Mesendoderm (in vitro differentiated cells): ENCODE data around the gene PRPF8.

Experiments
- DNase-seq: peaks from one replicate; pipeline ENCODE4 v3.0.0; 2013
- H2AK5ac ChIP-seq: 2 replicates; pipeline ENCODE4 v1.6.1; 2013; ENCODE audit warnings: low read length, inconsistent platforms
- H2BK120ac ChIP-seq: 2 replicates; pipeline ENCODE4 v1.6.1; 2013; ENCODE audit warnings: low read depth, mild to moderate bottlenecking, low read length, moderate library complexity, mixed read lengths
- H2BK15ac ChIP-seq: replicated peaks from 2 replicates; pipeline ENCODE4 v1.6.1; 2013; ENCODE audit warnings: low read depth, mild to moderate bottlenecking, moderate library complexity
- H2BK5ac ChIP-seq: 2 replicates; pipeline ENCODE4 v1.6.1; 2013; ENCODE audit warnings: low read length, inconsistent platforms
- H3K18ac ChIP-seq: 2 replicates; pipeline ENCODE4 v1.6.1; 2013; ENCODE audit warnings: mild to moderate bottlenecking, low read length, mixed read lengths
- H3K23ac ChIP-seq: one replicate; pipeline ENCODE4 v1.6.1; 2013; ENCODE audit warnings: low read length
- H3K27ac ChIP-seq: 2 replicates; pipeline ENCODE4 v1.5.1; 2013; ENCODE audit warnings: low read depth, mild to moderate bottlenecking, inconsistent platforms, low read length, moderate library complexity
- H3K27me3 ChIP-seq: 2 replicates; pipeline ENCODE4 v1.6.1; 2013; ENCODE audit warnings: low read length, control low read depth, mild to moderate bottlenecking, inconsistent platforms; ENCODE audit not compliant: insufficient read depth, poor library complexity
- H3K36me3 ChIP-seq: 2 replicates; pipeline ENCODE4 v1.6.1; 2013; ENCODE audit warnings: low read length, inconsistent platforms; ENCODE audit not compliant: control insufficient read depth, insufficient read depth
- H3K4ac ChIP-seq: one replicate; pipeline ENCODE4 v1.6.1; 2013; ENCODE audit warnings: low read depth, mild to moderate bottlenecking, low read length, moderate library complexity
- H3K4me1 ChIP-seq: 2 replicates; pipeline ENCODE4 v1.6.1; 2013; ENCODE audit warnings: low read depth, low read length, inconsistent platforms; ENCODE audit not compliant: control insufficient read depth
- H3K4me2 ChIP-seq: 2 replicates; pipeline ENCODE4 v1.6.1; 2013; ENCODE audit warnings: low read length
- H3K4me3 ChIP-seq: 2 replicates; pipeline ENCODE4 v1.5.1; 2013; ENCODE audit warnings: mild to moderate bottlenecking, low read length
- H3K56ac ChIP-seq: one replicate; pipeline ENCODE4 v1.6.1; 2013; ENCODE audit warnings: low read length
- H3K79me1 ChIP-seq: 2 replicates; pipeline ENCODE4 v1.6.1; 2013; ENCODE audit warnings: low read length, inconsistent platforms
- H3K79me2 ChIP-seq: 2 replicates; pipeline ENCODE4 v1.6.1; 2013; ENCODE audit warnings: mild to moderate bottlenecking, low read length; ENCODE audit not compliant: control insufficient read depth, insufficient read depth
- H3K9ac ChIP-seq: 2 replicates; pipeline ENCODE4 v1.6.1; 2013; ENCODE audit warnings: low read length, inconsistent platforms
- H4K5ac ChIP-seq: one replicate; pipeline ENCODE4 v1.6.1; 2013; ENCODE audit warnings: low read length
- H4K8ac ChIP-seq: one replicate; pipeline ENCODE4 v1.6.1; 2013; ENCODE audit warnings: low read depth, mild to moderate bottlenecking, control low read depth, low read length, moderate library complexity
- WGBS: extraction: QIAGEN DNeasy Blood & Tissue Kit; methylation state at CpG from one replicate; pipeline ENCODE4 v1.1.7; 2013; ENCODE audit warnings: low lambda C conversion rate, missing lambda C conversion rate; ENCODE audit not compliant: insufficient coverage; ENCODE audit errors: extremely low coverage; 5-methylcytosine and 5-hydroxymethylcytosine counted together

Gene PRPF8

GRCh38 chr17:1638171-1638590, 46.5 kb downstream of the PRPF8 start:
- no CpG with 5 or more reads among the region's 17 CpGs for WGBS
- Histone ChIP-seq H3K4me2 (no peak overlapping the region), H4K8ac (no peak overlapping the region), H3K36me3 (no peaks in the 10 kb centered on the region), H2BK15ac (no peak overlapping the region), H3K4me3 (no peak overlapping the region), H2AK5ac (no peak overlapping the region), H3K9ac (no peak overlapping the region), H3K27ac (no peak overlapping the region), H3K18ac (no peak overlapping the region), H3K79me1 (no peaks in the 10 kb centered on the region), H2BK5ac (no peak overlapping the region), H2BK120ac (no peak overlapping the region), H3K79me2 (no peaks in the 10 kb centered on the region), H3K56ac (no peak overlapping the region), H3K4me1 (no peaks in the 10 kb centered on the region), H3K23ac (no peak overlapping the region), H3K4ac (no peak overlapping the region), H4K5ac (no peak overlapping the region), H3K27me3 (no peaks in the 10 kb centered on the region)
- no peak for DNase-seq

GRCh38 chr17:1636732-1637285, 47.9 kb downstream of the PRPF8 start:
- Histone ChIP-seq H3K18ac (no peak overlapping the region), H2BK5ac (no peak overlapping the region), H2BK15ac (no peak overlapping the region), H3K4me3 (no peak overlapping the region), H3K27me3 (no peaks in the 10 kb centered on the region), H3K79me1 (no peaks in the 10 kb centered on the region), H3K79me2 (no peaks in the 10 kb centered on the region), H4K8ac (no peak overlapping the region), H3K4ac (no peak overlapping the region), H3K9ac (no peak overlapping the region), H2AK5ac (no peak overlapping the region), H3K56ac (no peak overlapping the region), H3K4me1 (no peaks in the 10 kb centered on the region), H4K5ac (no peak overlapping the region), H3K4me2 (no peak overlapping the region), H3K36me3 (no peaks in the 10 kb centered on the region), H3K27ac (no peak overlapping the region), H3K23ac (no peak overlapping the region), H2BK120ac (no peak overlapping the region)
- no CpG with 5 or more reads among the region's 15 CpGs for WGBS
- no peak for DNase-seq

DNA sequence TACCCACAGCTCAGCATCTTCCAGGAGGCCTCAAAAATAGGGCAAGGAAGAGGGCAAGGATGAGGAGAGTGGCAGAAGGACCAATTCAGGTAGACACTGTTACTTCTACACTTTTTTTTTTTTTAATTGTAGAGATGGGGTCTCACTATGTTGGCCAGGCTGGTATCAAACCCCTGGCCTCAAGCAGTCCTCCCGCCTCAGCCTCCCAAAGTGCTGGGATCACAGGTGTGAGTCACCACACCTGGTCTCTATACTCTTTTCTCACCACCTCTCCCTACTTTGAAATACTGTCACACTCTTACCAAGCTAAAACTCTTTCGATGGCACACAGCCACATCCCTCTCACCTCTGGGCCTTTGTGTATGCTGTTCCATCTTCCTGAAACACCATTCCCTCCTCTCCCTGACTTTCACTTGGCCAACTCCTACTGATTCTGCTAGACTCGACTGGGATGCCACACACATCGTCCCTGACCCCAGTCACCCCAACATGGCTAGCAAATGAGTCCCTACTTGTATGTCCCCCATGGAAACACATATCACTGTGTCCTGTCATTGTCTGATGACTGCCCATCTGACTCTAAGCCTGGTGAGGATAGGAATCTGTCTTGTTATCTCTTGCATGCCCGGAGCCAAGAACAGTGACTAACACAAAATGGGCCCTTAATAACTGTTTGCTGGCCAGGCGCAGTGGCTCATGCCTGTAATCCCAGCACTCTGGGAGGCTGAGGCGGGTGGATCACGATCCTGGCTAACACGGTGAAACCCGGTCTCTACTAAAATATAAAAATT, 48.8 kb downstream of the PRPF8 start:
- H3K4me2 ChIP-seq: no peak overlapping the region
- H3K9ac ChIP-seq: no peak overlapping the region
- H3K4ac ChIP-seq: no peak overlapping the region
- H3K4me1 ChIP-seq: no peaks in the 10 kb centered on the region
- H2AK5ac ChIP-seq: no peak overlapping the region
- H2BK120ac ChIP-seq: no peak overlapping the region
- H4K5ac ChIP-seq: no peak overlapping the region
- H3K18ac ChIP-seq: no peak overlapping the region
- no peak overlapping the region for H4K8ac ChIP-seq
- DNase-seq: no peak
- H3K4me3 ChIP-seq: no peak overlapping the region
- no peak overlapping the region for H3K23ac ChIP-seq
- no peaks in the 10 kb centered on the region for H3K27me3 ChIP-seq
- H3K56ac ChIP-seq: no peak overlapping the region
- no peak overlapping the region for H3K27ac ChIP-seq
- no peaks in the 10 kb centered on the region for H3K36me3 ChIP-seq
- H3K79me2 ChIP-seq: no peaks in the 10 kb centered on the region
- H2BK5ac ChIP-seq: no peak overlapping the region
- WGBS: no CpG with 5 or more reads among the region's 10 CpGs
- no peaks in the 10 kb centered on the region for H3K79me1 ChIP-seq
- no peak overlapping the region for H2BK15ac ChIP-seq

DNA sequence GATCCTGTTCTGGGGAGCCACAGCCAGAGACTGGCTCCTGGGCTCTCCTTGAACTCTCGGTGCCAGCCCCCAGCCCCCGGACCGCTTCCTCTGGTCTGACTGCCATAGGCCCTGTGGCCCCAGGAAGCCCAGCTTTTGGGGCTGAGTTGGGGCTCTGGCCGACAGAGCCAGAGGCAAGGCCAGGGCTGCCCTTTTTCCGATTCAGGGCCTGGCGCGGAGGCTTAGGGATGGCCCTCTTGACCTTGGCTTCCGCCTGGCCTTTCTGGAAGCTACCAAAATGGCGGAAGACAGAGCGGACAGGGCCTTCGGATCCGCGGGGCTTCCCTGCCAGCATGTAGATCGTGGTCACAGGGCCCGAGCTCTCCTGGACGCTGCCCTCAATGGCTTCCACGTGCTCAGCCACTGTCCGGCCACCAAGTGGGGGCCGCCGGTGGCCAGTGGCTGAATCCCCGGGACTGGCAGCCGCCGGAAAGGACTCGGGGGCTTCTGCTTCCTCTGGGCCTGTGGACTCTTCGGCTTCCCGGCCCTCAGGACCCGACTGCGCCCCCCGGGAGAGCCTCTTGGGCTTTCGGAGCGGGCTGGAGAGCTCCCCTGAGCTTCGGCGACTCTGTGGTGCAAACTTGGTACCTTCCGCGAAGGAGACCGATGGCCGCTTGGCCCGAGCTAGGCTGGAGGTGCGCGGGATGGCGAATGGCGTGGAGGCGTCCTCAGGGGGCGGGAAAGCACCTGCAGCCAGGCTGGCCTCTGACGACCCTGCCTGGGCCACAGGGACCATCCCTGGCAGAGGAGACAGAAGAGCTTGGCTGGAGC, 49.6 kb downstream of the PRPF8 start:
- no peaks in the 10 kb centered on the region for H3K36me3 ChIP-seq
- no peak overlapping the region for H2BK5ac ChIP-seq
- no peak overlapping the region for H3K23ac ChIP-seq
- H2BK15ac ChIP-seq: no peak overlapping the region
- H3K56ac ChIP-seq: no peak overlapping the region
- no peak overlapping the region for H2BK120ac ChIP-seq
- no peak overlapping the region for H3K9ac ChIP-seq
- no peak overlapping the region for H2AK5ac ChIP-seq
- H3K4me1 ChIP-seq: no peaks in the 10 kb centered on the region
- no peak overlapping the region for H3K4me3 ChIP-seq
- no peaks in the 10 kb centered on the region for H3K79me1 ChIP-seq
- WGBS: no CpG with 5 or more reads among the region's 45 CpGs
- no peak overlapping the region for H3K4me2 ChIP-seq
- no peaks in the 10 kb centered on the region for H3K79me2 ChIP-seq
- DNase-seq: no peak
- no peak overlapping the region for H4K8ac ChIP-seq
- no peaks in the 10 kb centered on the region for H3K27me3 ChIP-seq
- H3K18ac ChIP-seq: no peak overlapping the region
- no peak overlapping the region for H4K5ac ChIP-seq
- H3K4ac ChIP-seq: no peak overlapping the region
- H3K27ac ChIP-seq: no peak overlapping the region

GRCh38 chr17:1630662-1631061, 54.0 kb downstream of the PRPF8 start:
- H3K79me2 ChIP-seq: no peaks in the 10 kb centered on the region
- no peak overlapping the region for H3K4me2 ChIP-seq
- no peaks in the 10 kb centered on the region for H3K27me3 ChIP-seq
- H2BK5ac ChIP-seq: no peak overlapping the region
- no peak overlapping the region for H3K56ac ChIP-seq
- no peak overlapping the region for H3K18ac ChIP-seq
- H3K79me1 ChIP-seq: no peaks in the 10 kb centered on the region
- no peak overlapping the region for H2BK120ac ChIP-seq
- DNase-seq: peak; percentile 52
- H2BK15ac ChIP-seq: no peak overlapping the region
- H3K4ac ChIP-seq: no peak overlapping the region
- H3K27ac ChIP-seq: no peak overlapping the region
- H3K4me1 ChIP-seq: no peaks in the 10 kb centered on the region
- no peak overlapping the region for H3K4me3 ChIP-seq
- WGBS: no CpG with 5 or more reads among the region's 4 CpGs
- no peak overlapping the region for H4K5ac ChIP-seq
- no peak overlapping the region for H3K23ac ChIP-seq
- H2AK5ac ChIP-seq: no peak overlapping the region
- H3K36me3 ChIP-seq: no peaks in the 10 kb centered on the region
- no peak overlapping the region for H3K9ac ChIP-seq
- no peak overlapping the region for H4K8ac ChIP-seq
